HG03066 (cell line): ENCODE data around the gene RIMS3.
"Not testable (repeated sequence)": the region's sequence is repeated elsewhere in the genome, so short reads cannot be mapped to it uniquely, and the experiment has no call there.

ENCODE experiments used
- ATAC-seq: cut with Tn5 transposase; IDR thresholded peaks from one replicate; pipeline ENCODE4 v1.9.1; 2021; ENCODE audit warnings: low read depth; ENCODE audit not compliant: unreplicated experiment

The RIMS3 gene

DNA sequence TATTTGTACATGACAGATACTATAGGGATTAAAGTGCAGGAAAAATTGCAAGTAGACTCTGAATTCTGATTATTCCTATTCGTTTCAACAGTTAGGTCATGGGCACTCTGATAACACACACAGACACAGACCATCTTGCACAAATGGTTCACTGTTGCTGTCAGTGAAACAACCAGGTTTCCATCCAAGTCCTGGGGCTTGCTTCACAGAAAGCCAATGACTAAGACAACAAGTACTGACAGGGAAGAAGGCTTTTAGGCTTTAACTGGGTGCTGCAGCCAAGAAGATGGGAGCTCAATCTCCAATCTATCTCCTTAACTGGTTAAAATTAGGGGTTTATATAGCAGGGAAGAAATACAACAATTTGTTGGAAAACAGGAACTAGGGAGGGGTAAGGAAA is 57.6 kb downstream of the RIMS3 start:
- no peak for ATAC-seq

GRCh38 chr1:40606978-40607377 is 58.5 kb downstream of the RIMS3 start:
- no peak for ATAC-seq

- no peak for ATAC-seq
These were observed 59.3 kb downstream of the RIMS3 start for GRCh38 chr1:40606194-40606593.

DNA sequence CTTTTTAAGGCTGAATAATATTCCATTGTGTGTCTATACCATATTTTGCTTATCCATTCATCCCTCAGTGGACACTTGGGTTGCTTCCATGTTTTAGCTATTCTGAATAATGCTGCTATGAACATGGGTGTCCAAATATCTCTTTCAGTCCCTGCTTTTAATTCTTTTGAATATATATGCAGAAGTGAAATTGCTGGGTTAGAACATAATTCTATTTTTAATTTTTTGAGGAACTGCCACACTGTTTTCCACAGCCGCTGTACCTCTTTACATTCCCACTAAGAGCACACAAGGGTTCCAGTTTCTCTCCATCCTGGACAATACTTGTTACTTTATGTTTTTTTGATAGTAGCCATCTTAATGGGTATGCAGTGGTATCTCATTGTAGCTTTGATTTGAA is 65.6 kb downstream of the RIMS3 start:
- no peak for ATAC-seq

DNA sequence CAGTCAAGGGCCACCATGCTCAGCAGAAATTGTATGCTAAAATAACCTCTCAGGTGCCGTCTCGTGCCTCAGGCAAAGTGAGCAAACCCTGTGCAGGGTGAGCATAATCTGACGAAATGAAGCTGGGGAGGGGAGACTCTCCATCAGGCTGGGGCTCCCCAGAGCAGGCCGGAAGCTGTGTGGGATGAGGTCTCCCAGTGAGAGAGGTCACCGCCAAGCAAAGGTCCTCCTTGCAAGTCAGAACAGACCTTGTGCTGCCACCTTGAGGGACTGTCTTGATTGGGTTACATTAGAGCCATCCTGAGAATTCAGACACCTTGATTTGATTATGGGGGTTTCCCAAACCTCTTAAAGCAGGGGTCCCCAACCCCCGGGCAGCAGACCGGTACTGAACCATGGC is 69.9 kb downstream of the RIMS3 start:
- no peak for ATAC-seq

DNA sequence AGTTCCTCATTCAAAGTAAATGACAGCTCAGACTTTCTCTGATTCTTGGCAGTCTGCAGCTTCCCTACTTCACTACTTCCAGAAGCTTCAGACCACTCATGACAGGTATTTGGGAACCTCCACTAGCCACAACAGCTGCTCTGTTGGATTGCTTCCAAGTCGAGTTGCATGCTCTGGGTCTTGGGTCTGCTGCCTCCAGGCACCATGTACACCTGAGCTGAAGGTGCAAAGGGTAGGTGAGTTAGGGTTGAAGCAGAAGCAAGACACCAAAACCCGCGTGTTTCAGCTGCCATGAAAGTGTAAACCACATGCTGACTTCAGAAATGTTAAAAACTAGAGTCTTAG is 71.3 kb downstream of the RIMS3 start:
- ATAC-seq = no peak

DNA sequence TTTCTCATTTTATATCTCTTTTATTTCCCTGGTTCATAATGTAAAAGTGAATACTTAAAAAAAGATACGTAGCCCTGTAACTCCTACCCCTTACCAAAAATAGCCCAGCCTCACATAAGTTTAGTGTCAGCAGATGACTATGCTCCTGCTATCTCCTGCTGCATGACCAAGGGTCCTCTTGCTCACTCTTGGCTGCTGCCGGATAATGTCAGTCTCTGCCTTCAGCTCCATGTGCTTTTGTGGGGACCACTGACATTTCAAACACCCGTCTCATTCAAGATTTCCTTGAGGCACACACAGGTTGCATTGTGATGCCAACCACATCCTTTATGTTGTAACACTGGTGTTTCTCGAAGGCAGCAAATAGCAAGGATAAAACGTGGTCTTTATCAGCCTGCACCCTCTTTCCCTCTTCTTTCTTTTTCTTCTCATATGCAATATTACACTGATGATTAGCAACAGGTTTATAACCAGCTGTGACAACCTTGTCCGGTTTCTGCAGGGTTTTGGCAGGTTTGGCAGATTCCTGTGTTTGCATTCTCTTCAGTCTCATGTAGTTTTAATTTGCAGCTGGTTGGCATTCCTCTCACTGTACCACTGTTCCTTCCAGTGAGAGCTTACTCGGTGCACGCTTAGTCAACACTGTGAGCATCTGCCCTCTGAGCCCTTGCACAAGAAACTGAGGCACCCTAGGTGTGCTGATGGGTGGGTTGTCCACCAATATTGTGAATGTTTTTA is 71.9 kb downstream of the RIMS3 start:
- ATAC-seq = no peak

GRCh38 chr1:40592107-40592803 is 73.2 kb downstream of the RIMS3 start:
- ATAC-seq = no peak

- no peak for ATAC-seq
These were observed 76.9 kb downstream of the RIMS3 start for GRCh38 chr1:40588586-40588985.

DNA sequence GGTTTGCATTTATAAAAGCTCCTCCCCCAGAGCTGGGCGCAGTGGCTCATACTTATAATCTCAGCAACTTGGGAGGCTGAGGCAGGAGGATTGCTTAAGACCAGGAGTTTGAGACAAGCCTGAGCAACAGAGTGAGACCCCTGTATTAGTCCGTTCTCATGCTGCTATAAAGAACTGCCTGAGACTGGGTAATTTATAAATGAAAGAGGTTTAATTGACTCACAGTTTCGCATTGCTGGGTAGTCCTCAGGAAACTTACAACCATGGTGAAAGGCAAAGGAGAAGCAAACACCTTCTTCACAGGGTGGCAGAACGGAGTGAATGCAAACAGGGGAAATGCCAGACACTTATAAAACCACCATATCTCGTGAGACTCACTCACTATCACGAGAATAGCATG is 81.5 kb downstream of the RIMS3 start:
- no peak for ATAC-seq

- no peak for ATAC-seq
These were observed 83.4 kb downstream of the RIMS3 start for GRCh38 chr1:40582116-40582515.

- ATAC-seq = no peak
These were observed 90.1 kb downstream of the RIMS3 start for GRCh38 chr1:40575336-40575735.

DNA sequence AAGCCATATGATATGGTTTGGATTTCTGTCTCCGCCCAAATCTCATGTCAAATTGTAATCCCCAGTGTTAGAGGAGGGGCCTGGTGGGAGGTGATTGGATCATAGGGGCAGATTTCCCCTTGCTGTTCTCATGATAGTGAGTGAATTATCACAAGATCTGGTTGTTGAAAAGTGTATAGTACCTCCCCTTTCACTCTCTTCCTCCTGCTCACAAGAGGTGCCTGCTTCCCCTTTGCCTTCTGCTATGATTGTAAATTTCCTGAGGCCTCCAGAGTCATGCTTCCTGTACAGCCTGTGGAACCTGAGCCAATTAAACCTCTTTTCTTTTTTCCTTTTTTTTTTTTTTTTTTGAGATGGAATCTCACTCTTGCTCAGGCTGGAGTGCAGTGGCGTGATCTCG is 90.7 kb downstream of the RIMS3 start:
- ATAC-seq = not testable (repeated sequence)
